CD4-positive, CD25-positive, alpha-beta regulatory T cell (primary cell): ENCODE measurements around the gene TNFRSF8. TPM values are rescaled to one million over a fixed set of nuclear protein-coding genes. Genes with fewer than 3 reads are reported as not detected.
A peak's percentile ranks its signal among the peaks of the same experiment; 100 is the strongest.

Experiments
- ATAC-seq, 2 donors: fragments of 150-1000 bp; cut with Tn5 transposase; one replicate each; pipeline ENCODE4 v1.10.0; 2021; ENCODE audit warnings: low read depth in 2 of 2, moderate number of reproducible peaks in 2 of 2, moderate library complexity in 1 of 2
- DNase-seq, 3 donors: peaks; one replicate each; pipeline versions ENCODE4 v3.0.0 to v3.0.0-alpha.2; 2012 to 2022; ENCODE audit warnings: mixed read lengths in 1 of 3
- H3K27ac ChIP-seq: one replicate; pipeline ENCODE4 v1.7.0; 2013; ENCODE audit warnings: mild to moderate bottlenecking, low read length; ENCODE audit not compliant: insufficient read depth, poor library complexity, severe bottlenecking
- H3K27me3 ChIP-seq: one replicate; pipeline ENCODE4 v1.7.0; 2013; ENCODE audit warnings: low read length; ENCODE audit not compliant: control insufficient read depth, insufficient read depth
- H3K36me3 ChIP-seq: one replicate; pipeline ENCODE4 v1.7.0; 2013; ENCODE audit warnings: mild to moderate bottlenecking, low read length, moderate library complexity; ENCODE audit not compliant: control insufficient read depth, insufficient read depth
- H3K4me1 ChIP-seq: 2 replicates; pipeline ENCODE4 v1.7.0; 2013; ENCODE audit warnings: mild to moderate bottlenecking, low read length; ENCODE audit not compliant: insufficient read depth, control insufficient read depth, poor library complexity, severe bottlenecking
- H3K4me3 ChIP-seq: one replicate; pipeline ENCODE4 v1.7.0; 2013; ENCODE audit warnings: low read depth, mild to moderate bottlenecking, low read length, moderate library complexity
- H3K9me3 ChIP-seq, 2 experiments: 1 replicate in 1 of 2; 2 replicates in 1 of 2; pipeline ENCODE4 v1.7.0; 2013; ENCODE audit warnings: low read length in 2 of 2, mild to moderate bottlenecking in 1 of 2, moderate library complexity in 1 of 2; ENCODE audit not compliant: control insufficient read depth in 2 of 2
- H3K27ac Mint-ChIP-seq, 3 donors: one replicate each; pipeline ENCODE4 v1.8.0; 2020 to 2022; ENCODE audit warnings: mild to moderate bottlenecking in 3 of 3, mixed read lengths in 3 of 3, moderate library complexity in 2 of 3
- H3K27me3 Mint-ChIP-seq: one replicate; pipeline ENCODE4 v1.8.0; 2022; ENCODE audit warnings: mild to moderate bottlenecking, mixed read lengths
- H3K36me3 Mint-ChIP-seq: one replicate; pipeline ENCODE4 v1.8.0; 2020; ENCODE audit warnings: mixed read lengths
- H3K4me1 Mint-ChIP-seq, 4 donors: one replicate each; pipeline ENCODE4 v1.8.0; 2020 to 2022; ENCODE audit warnings: mixed read lengths in 4 of 4, mild to moderate bottlenecking in 1 of 4
- H3K4me3 Mint-ChIP-seq, 4 donors: one replicate each; pipeline ENCODE4 v1.8.0; 2020 to 2022; ENCODE audit warnings: mild to moderate bottlenecking in 4 of 4, mixed read lengths in 4 of 4, moderate library complexity in 3 of 4
- H3K9me3 Mint-ChIP-seq, 7 donors: one replicate each; pipeline ENCODE4 v1.8.0; 2020 to 2022; ENCODE audit warnings: mixed read lengths in 7 of 7, mild to moderate bottlenecking in 3 of 7, moderate library complexity in 2 of 7
- polyA plus RNA-seq, 4 donors: library from polyadenylated mRNA; unstranded; fragments of 300-500 nt; fragmentation: Illumina TruSeq; gene quantifications; one replicate each; pipeline ENCODE4 v1.2.3, GENCODE V29; 2021
- total RNA-seq: library from RNA; stranded (reverse); gene quantifications from one replicate; pipeline ENCODE4 v1.2.3, GENCODE V29; 2022

The TNFRSF8 gene
- total and polyA plus RNA-seq, 5 donors from 2014 or later = 1.1 to 3.2 (median 1.6) TPM

DNA sequence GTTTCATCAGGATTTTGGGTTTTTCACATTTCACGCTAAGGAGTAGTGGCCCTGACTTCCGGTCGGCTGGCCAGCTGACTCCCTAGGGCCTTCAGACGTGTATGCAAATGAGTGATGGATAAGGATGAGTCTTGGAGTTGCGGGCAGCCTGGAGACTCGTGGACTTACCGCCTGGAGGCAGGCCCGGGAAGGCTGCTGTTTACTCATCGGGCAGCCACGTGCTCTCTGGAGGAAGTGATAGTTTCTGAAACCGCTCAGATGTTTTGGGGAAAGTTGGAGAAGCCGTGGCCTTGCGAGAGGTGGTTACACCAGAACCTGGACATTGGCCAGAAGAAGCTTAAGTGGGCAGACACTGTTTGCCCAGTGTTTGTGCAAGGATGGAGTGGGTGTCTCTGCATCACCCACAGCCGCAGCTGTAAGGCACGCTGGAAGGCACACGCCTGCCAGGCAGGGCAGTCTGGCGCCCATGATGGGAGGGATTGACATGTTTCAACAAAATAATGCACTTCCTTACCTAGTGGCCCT lies 80.6 kb downstream of the TNFRSF8 start:
- H3K36me3 Mint-ChIP-seq = no peaks in the 10 kb centered on the region
- H3K27me3 Mint-ChIP-seq = no peaks in the 10 kb centered on the region
- H3K27me3 ChIP-seq = no peaks in the 10 kb centered on the region
- H3K27ac Mint-ChIP-seq = peak overlapping the region; percentile 82 to 96 (median 92)
- no peaks in the 10 kb centered on the region for H3K9me3 Mint-ChIP-seq
- H3K4me3 Mint-ChIP-seq = peak overlapping the region in 3 of 4 donors; percentile 24 to 76 (median 46)
- peak overlapping the region; percentile 65 for H3K27ac ChIP-seq
- DNase-seq (peak in 1 of 3 donors; percentile 53), ATAC-seq (peak; percentile 43 to 46)
- peaks cover 61% of the 10 kb centered on the region for H3K4me1 ChIP-seq
- H3K36me3 ChIP-seq = no peaks in the 10 kb centered on the region
- no peaks in the 10 kb centered on the region for H3K9me3 ChIP-seq
- H3K4me1 Mint-ChIP-seq = peaks cover 11 to 72% (median 37%) of the 10 kb centered on the region in 4 donors
- H3K4me3 ChIP-seq = peak overlapping the region; percentile 33

GRCh38 chr1:12144236-12144635 lies 81.1 kb downstream of the TNFRSF8 start:
- Mint-ChIP-seq H3K36me3 (no peaks in the 10 kb centered on the region), H3K4me3 (peak overlapping the region in 2 of 4 donors; percentile 46 to 76), H3K9me3 (no peaks in the 10 kb centered on the region), H3K27me3 (no peaks in the 10 kb centered on the region), H3K4me1 (peaks cover 15 to 74% (median 39%) of the 10 kb centered on the region in 4 donors), H3K27ac (peak overlapping the region; percentile 82 to 96 (median 92))
- Histone ChIP-seq H3K4me3 (peak overlapping the region; percentile 33), H3K36me3 (no peaks in the 10 kb centered on the region), H3K27ac (peak overlapping the region; percentile 65), H3K9me3 (no peaks in the 10 kb centered on the region), H3K27me3 (no peaks in the 10 kb centered on the region), H3K4me1 (peaks cover 66% of the 10 kb centered on the region)
- DNase-seq = no peak
- no peak for ATAC-seq

- ATAC-seq (no peak), DNase-seq (no peak)
- H3K27ac ChIP-seq = no peak overlapping the region
- H3K36me3 Mint-ChIP-seq = no peaks in the 10 kb centered on the region
- no peaks in the 10 kb centered on the region for H3K9me3 ChIP-seq
- peaks cover 19 to 77% (median 39%) of the 10 kb centered on the region in 4 donors for H3K4me1 Mint-ChIP-seq
- H3K4me1 ChIP-seq = peaks cover 74% of the 10 kb centered on the region
- H3K4me3 ChIP-seq = no peak overlapping the region
- H3K27me3 ChIP-seq = no peaks in the 10 kb centered on the region
- H3K27me3 Mint-ChIP-seq = no peaks in the 10 kb centered on the region
- peak overlapping the region in 1 of 4 donors; percentile 56 for H3K4me3 Mint-ChIP-seq
- no peaks in the 10 kb centered on the region for H3K9me3 Mint-ChIP-seq
- H3K36me3 ChIP-seq = no peaks in the 10 kb centered on the region
- peak overlapping the region; percentile 82 to 99 (median 96) for H3K27ac Mint-ChIP-seq
Measured at GRCh38 chr1:12144969-12145368, 81.9 kb downstream of the TNFRSF8 start.

GRCh38 chr1:12145616-12146342 lies 82.7 kb downstream of the TNFRSF8 start:
- Mint-ChIP-seq H3K27ac (peak overlapping the region; percentile 91 to 99 (median 99)), H3K4me1 (peaks cover 26 to 85% (median 46%) of the 10 kb centered on the region in 4 donors), H3K9me3 (no peaks in the 10 kb centered on the region), H3K27me3 (no peaks in the 10 kb centered on the region), H3K4me3 (peak overlapping the region in 1 of 4 donors; percentile 56), H3K36me3 (no peaks in the 10 kb centered on the region)
- Histone ChIP-seq H3K36me3 (no peaks in the 10 kb centered on the region), H3K27ac (peak overlapping the region; percentile 19), H3K4me1 (peaks cover 82% of the 10 kb centered on the region), H3K4me3 (no peak overlapping the region), H3K27me3 (no peaks in the 10 kb centered on the region), H3K9me3 (no peaks in the 10 kb centered on the region)
- no peak for DNase-seq
- no peak for ATAC-seq

DNA sequence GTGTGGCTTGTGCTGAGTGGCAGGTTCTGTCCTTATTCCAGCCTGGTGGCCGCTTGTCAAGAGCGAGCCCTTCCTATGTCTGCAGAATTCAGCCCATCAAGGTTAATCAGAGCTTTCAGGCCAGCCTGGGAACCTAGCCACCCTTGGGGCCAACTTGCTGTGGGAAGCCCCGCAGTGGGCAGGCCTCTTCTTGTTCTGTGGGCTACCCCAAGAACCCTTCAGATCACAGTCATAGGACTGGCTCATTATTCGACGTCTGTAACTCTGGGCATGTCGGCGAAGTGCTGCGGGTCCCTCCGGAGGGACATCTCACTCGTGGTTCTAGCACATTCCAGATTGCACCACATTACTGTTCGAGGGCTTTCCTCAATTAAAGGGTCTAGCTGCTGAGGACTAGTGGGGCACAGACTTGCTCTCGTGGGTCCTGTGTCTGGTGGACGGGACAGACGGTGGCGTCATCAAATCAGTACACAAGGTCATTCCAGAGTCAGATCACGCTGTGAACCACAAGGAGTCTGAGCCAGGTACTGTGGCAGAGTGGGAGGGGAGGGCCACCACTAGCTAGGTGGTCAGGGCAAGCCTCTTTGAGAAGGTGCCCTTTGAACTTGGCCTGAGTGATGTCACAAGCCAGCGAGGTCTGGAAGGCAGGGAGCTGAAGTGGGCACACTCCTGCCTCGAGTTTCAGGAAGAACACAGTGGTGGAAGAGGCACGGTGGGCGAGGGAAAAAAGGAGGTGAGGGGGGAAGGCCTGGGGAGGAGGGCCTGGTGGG lies 83.4 kb downstream of the TNFRSF8 start:
- Histone ChIP-seq H3K4me3 (no peak overlapping the region), H3K27ac (peak overlapping the region; percentile 56), H3K36me3 (no peaks in the 10 kb centered on the region), H3K9me3 (no peaks in the 10 kb centered on the region), H3K4me1 (peaks cover 89% of the 10 kb centered on the region), H3K27me3 (no peaks in the 10 kb centered on the region)
- H3K27ac Mint-ChIP-seq = peak overlapping the region; percentile 91 to 99 (median 99)
- peaks cover 30 to 90% (median 53%) of the 10 kb centered on the region in 4 donors for H3K4me1 Mint-ChIP-seq
- no peaks in the 10 kb centered on the region for H3K36me3 Mint-ChIP-seq
- ATAC-seq = no peak
- H3K27me3 Mint-ChIP-seq = no peaks in the 10 kb centered on the region
- no peaks in the 10 kb centered on the region for H3K9me3 Mint-ChIP-seq
- no peak for DNase-seq
- H3K4me3 Mint-ChIP-seq = peak overlapping the region in 3 of 4 donors; percentile 25 to 72 (median 55)

DNA sequence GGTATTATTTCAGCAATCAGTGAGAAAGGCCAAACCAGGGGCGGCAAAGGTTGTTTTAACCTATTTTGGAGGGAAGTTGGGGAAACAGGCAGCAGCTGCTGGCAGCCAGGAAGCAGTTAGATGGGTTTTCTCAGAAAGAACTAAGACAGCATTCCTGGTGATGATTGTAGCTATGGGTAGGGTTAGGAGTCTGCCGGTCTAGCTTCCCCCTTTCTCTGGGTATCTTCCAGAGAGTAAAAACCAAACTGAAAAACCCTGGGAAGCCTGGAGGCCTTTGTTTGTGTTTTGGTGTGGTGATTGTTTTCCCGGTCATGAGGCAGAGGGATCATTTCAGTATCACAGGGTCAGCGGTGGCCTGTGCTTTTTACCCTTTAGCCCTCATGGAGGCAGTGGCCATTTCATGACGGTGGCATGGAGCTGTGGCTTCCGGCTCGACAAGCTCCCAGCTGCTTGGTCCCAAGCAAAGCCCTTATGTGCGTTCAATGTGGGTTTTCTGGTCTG lies 84.1 kb downstream of the TNFRSF8 start:
- H3K27me3 Mint-ChIP-seq = no peaks in the 10 kb centered on the region
- peak overlapping the region; percentile 21 to 78 (median 64) for H3K4me3 Mint-ChIP-seq
- ATAC-seq (no peak), DNase-seq (peak in 1 of 3 donors; percentile 67)
- H3K4me1 ChIP-seq = peaks cover 92% of the 10 kb centered on the region
- H3K36me3 Mint-ChIP-seq = no peaks in the 10 kb centered on the region
- H3K27me3 ChIP-seq = no peaks in the 10 kb centered on the region
- peak overlapping the region; percentile 96 to 99 (median 99) for H3K27ac Mint-ChIP-seq
- peaks cover 36 to 93% (median 59%) of the 10 kb centered on the region in 4 donors for H3K4me1 Mint-ChIP-seq
- no peaks in the 10 kb centered on the region for H3K36me3 ChIP-seq
- no peaks in the 10 kb centered on the region for H3K9me3 Mint-ChIP-seq
- no peaks in the 10 kb centered on the region for H3K9me3 ChIP-seq
- peak overlapping the region; percentile 56 for H3K27ac ChIP-seq
- no peak overlapping the region for H3K4me3 ChIP-seq

DNA sequence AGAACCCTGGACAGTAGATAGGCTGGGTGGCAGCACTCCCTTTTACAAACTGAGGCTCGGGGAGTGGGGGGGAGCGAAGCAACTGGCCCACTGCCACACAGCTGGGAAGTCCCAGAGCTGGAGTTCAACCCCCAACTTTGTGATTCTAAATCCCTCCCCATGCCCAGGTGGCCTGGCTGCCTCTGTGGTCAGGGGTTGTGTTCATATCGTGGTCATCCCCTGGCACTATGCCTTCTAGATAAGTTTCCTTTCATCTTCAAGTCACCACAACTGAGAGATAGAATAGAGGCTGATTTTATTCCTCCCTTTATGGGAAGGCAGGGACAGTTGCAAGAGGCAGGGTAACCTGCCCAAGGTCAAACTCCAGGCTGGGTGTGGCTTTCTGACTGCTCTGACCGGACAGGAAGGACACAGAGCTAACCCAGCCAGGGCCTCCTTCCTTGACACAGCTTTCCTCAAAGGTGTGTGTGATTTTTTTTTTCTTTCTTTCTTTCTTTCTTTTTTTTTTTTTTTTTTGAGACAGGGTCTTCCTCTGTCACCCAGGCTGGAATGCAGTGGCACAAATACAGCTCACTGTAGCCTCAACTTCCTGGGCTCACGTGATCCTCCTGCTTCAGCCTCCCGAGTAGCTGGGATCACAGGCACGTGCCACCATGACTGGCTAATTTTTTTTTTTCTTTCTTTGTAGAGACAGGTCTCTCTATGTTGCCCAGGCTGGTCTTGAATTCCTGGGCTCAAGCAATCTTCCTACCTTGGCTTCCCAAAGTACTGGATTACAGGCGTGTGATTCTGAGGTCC lies 85.3 kb downstream of the TNFRSF8 start:
- H3K9me3 Mint-ChIP-seq = no peaks in the 10 kb centered on the region
- H3K27me3 ChIP-seq = no peaks in the 10 kb centered on the region
- no peaks in the 10 kb centered on the region for H3K36me3 Mint-ChIP-seq
- peak overlapping the region; percentile 58 to 86 (median 83) for H3K4me3 Mint-ChIP-seq
- peaks cover 94% of the 10 kb centered on the region for H3K4me1 ChIP-seq
- DNase-seq = peak in 1 of 3 donors; percentile 34
- no peaks in the 10 kb centered on the region for H3K9me3 ChIP-seq
- H3K27me3 Mint-ChIP-seq = no peaks in the 10 kb centered on the region
- H3K4me1 Mint-ChIP-seq = peaks cover 42 to 98% (median 66%) of the 10 kb centered on the region in 4 donors
- H3K4me3 ChIP-seq = peak overlapping the region; percentile 50
- H3K36me3 ChIP-seq = no peaks in the 10 kb centered on the region
- no peak for ATAC-seq
- peak overlapping the region; percentile 96 to 100 (median 99) for H3K27ac Mint-ChIP-seq
- H3K27ac ChIP-seq = peak overlapping the region; percentile 81
